HG02885 (cell line): ENCODE data around the gene CSAG2.
"Not testable (repeated sequence)": the region's sequence is repeated elsewhere in the genome, so short reads cannot be mapped to it uniquely, and the experiment has no call there.

ENCODE experiments used
- ATAC-seq: cut with Tn5 transposase; IDR thresholded peaks from one replicate; pipeline ENCODE4 v1.9.1; 2021; ENCODE audit warnings: mild to moderate bottlenecking; ENCODE audit not compliant: unreplicated experiment, poor library complexity

CSAG2 gene, protein sequence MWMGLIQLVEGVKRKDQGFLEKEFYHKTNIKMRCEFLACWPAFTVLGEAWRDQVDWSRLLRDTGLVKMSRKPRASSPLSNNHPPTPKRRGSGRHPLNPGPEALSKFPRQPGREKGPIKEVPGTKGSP

GRCh38 chrX:152709173-152709572, at the start of gene CSAG2:
Gene CSAG2 (minus strand): TSS chrX:152709273. CDS start chrX:152709112, 161 bp downstream.
- ATAC-seq: not testable (repeated sequence)

DNA sequence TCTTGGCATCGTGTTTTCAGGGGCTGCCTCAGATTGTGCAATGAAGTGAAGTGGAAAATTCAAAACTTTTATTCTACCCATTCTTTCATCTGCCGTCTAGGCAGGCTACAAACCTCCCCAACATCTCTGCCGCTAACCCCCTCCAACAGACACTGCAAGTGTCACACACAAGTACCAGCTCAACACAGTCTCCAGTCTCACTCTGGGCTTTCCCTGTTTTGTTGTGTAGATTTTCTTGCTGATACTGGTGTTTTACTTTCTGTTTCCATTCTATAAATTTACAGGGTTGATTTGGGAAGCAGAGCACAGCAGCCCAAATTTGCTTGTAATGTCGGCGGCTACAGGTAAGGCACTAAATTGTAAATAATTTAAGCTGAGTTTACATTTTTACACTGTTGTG, 45.8 kb upstream of the CSAG2 start:
- ATAC-seq: not testable (repeated sequence)

DNA sequence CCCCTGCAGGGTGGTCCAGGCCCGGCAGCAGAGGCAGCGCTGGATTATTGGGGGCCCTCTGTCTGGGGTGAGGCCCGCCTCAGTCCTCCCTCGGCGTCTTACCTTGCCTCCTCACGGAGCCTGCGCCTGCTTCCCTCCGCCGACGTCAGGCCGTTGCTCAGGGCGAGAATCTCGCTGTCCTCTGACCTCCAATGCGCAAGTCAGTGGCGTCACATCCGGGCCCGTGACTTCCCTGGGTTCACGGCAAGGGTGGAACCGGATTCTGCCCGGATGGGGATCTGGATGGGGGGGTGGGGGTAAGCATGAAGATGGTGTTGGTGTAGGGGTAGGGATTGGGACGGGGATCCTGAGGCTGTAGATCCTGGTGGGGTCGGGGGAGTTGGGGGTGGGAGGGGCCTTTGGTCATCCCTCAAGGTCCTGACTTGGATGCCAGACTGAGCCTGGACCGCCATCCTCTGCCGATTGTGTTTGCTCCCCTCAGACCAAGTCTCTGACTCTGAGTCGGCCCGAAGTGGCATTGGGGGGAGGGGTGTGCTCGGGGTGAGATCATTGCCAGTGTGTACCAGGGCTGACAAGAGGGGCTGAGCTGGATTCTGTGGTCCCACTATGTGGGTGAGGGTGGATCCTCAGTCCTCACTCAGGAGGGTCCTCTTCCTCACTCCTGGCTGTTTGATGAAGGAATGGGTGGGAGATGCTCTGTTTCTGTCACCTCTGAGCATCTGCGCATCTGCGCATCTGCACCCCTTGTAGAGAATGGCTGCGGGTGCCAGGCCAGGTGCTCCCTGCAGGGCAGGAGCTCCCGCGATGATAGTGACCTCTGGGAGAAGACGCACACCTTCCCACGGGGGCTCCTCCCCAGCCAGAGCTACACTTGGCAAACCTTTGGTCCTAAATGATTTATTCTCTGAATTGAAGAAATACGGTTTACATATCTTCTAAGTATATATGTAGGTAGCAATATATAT, 44.9 kb upstream of the CSAG2 start, which contains the start of gene MAGEA2:
Gene MAGEA2 (minus strand): TSS at position 157 of the 965 bp plus-strand sequence. CDS start 2,479 bp downstream, outside the sequence.
- not testable (repeated sequence) for ATAC-seq

GRCh38 chrX:152738560-152738959, 29.5 kb upstream of the CSAG2 start:
- ATAC-seq: no peak

DNA sequence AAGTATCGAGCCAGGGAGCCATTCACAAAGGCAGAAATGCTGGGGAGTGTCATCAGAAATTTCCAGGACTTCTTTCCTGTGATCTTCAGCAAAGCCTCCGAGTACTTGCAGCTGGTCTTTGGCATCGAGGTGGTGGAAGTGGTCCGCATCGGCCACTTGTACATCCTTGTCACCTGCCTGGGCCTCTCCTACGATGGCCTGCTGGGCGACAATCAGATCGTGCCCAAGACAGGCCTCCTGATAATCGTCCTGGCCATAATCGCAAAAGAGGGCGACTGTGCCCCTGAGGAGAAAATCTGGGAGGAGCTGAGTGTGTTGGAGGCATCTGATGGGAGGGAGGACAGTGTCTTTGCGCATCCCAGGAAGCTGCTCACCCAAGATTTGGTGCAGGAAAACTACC, 27.5 kb upstream of the CSAG2 start:
- ATAC-seq: not testable (repeated sequence)

GRCh38 chrX:152735860-152736511, 26.9 kb upstream of the CSAG2 start:
- no peak for ATAC-seq

DNA sequence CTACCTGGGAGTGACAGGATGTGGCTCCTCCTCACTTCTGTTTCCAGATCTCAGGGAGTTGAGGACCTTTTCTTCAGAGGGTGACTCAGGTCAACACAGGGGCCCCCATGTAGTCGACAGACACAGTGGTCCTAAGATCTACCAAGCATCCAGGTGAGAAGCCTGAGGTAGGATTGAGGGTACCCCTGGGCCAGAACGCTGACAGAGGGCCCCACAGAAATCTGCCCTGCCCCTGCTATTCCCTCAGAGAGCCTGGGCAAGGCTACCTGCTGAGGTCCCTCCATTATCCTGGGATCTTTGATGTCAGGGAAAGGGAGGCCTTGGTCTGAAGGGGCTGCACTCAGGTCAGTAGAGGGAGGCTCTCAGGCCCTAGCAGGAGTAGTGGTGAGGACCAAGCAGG, 26.0 kb upstream of the CSAG2 start:
- no peak for ATAC-seq

DNA sequence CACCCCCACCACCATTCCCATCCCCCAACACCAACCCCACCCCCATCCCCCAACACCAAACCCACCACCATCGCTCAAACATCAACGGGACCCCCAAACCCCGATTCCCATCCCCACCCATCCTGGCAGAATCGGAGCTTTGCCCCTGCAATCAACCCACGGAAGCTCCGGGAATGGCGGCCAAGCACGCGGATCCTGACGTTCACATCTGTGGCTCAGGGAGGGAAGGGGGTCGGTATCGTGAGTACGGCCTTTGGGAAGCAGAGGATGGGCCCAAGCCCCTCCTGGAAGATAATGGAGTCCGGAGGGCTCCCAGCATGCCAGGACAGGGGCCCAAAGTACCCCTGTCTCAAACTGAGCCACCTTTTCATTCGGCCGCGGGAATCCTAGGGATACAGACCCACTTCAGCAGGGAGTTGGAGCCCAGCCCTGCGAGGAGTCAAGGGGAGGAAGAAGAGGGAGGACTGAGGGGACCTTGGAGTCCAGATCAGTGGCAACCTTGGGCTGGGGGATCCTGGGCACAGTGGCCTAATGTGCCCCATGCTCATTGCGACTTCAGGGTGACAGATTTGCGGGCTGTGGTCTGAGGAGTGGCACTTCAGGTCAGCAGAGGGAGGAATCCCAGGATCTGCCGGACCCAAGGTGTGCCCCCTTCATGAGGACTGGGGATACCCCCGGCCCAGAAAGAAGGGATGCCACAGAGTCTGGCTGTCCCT, 25.2 kb upstream of the CSAG2 start:
- not testable (repeated sequence) for ATAC-seq

GRCh38 chrX:152733261-152733975, 24.3 kb upstream of the CSAG2 start, which contains the start of the genes CSAG1 and MAGEA12:
Gene CSAG1 (minus strand): TSS chrX:152733721. CDS start chrX:152732460, 1,261 bp downstream.
Gene MAGEA12 (plus strand): TSS chrX:152733757. CDS start chrX:152736162, 2,405 bp downstream.
- ATAC-seq: no peak

GRCh38 chrX:152725409-152725808, 16.3 kb upstream of the CSAG2 start:
- ATAC-seq: no peak

- ATAC-seq: not testable (repeated sequence)
Observed at GRCh38 chrX:152713815-152714787, 5.0 kb upstream of the CSAG2 start, which contains the start of gene MAGEA2B. Gene MAGEA2B (plus strand): TSS chrX:152714628. CDS start chrX:152717107, 2,479 bp downstream.

DNA sequence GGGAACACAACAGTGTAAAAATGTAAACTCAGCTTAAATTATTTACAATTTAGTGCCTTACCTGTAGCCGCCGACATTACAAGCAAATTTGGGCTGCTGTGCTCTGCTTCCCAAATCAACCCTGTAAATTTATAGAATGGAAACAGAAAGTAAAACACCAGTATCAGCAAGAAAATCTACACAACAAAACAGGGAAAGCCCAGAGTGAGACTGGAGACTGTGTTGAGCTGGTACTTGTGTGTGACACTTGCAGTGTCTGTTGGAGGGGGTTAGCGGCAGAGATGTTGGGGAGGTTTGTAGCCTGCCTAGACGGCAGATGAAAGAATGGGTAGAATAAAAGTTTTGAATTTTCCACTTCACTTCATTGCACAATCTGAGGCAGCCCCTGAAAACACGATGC, 4.1 kb upstream of the CSAG2 start:
- ATAC-seq: not testable (repeated sequence)

- ATAC-seq: not testable (repeated sequence)
Observed at GRCh38 chrX:152706500-152706899, 2.6 kb downstream of the CSAG2 start.

- not testable (repeated sequence) for ATAC-seq
Observed at GRCh38 chrX:152700390-152700789, 8.7 kb downstream of the CSAG2 start.

- ATAC-seq: not testable (repeated sequence)
Observed at GRCh38 chrX:152697952-152698931, 10.8 kb downstream of the CSAG2 start, which contains the start of gene MAGEA3. Gene MAGEA3 (plus strand): TSS chrX:152698794. CDS start chrX:152700833, 2,039 bp downstream.

DNA sequence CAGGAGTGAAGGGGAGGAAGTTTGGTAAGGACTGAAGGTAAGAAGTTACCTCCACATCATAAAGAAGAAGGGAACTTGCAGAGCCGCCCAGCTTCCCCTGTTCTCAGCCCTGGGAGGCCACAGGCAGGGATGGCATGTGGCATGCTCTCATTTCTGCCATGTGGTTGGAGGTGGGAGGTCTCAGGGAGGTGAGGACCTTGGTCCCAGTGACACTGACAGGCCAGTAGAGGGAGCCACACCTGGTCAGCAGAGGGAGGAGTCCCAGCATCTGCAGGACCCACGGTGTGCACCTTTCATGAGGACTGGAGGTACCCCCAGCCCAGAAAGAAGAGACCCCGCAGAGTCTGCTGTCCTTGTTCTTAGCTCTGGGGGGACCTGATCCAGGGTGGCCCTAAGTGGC, 28.1 kb downstream of the CSAG2 start:
- ATAC-seq: peak; percentile 97

DNA sequence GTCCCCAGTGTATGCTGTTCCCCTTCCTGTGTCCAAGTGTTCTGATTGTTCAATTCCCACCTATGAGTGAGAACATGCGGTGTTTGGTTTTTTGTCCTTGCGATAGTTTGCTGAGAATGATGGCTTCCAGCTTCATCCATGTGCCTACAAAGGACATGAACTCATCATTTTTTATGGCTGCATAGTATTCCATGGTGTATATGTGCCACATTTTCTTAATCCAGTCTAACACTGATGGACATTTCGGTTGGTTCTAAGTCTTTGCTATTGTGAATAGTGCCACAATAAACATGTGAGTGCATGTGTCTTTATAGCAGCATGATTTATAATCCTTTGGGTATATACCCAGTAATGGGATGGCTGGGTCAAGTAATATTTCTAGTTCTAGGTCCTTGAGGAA, 34.4 kb downstream of the CSAG2 start:
- ATAC-seq: not testable (repeated sequence)
